ENCODE data around the gene POPDC2.

Gene POPDC2

GRCh38 chr3:119639494-119640350 is 20.7 kb downstream of the POPDC2 start:
- no peak for DNase-seq (ENCODE audit: low read depth in 3 of 3)

GRCh38 chr3:119637679-119638477 is 22.5 kb downstream of the POPDC2 start:
- DNase-seq (ENCODE audit: low read depth in 3 of 3), result no peak

- no peak for DNase-seq (ENCODE audit: low read depth in 3 of 3)
Observed at GRCh38 chr3:119636891-119637611, 23.3 kb downstream of the POPDC2 start.

- DNase-seq (ENCODE audit: low read depth in 3 of 3), result no peak
Observed at GRCh38 chr3:119636249-119636648, 24.1 kb downstream of the POPDC2 start.

GRCh38 chr3:119635719-119636118 is 24.7 kb downstream of the POPDC2 start:
- no peak for DNase-seq (ENCODE audit: low read depth in 3 of 3)

GRCh38 chr3:119632829-119633228 is 27.6 kb downstream of the POPDC2 start:
- no peak for DNase-seq (ENCODE audit: low read depth in 3 of 3)

- no peak for DNase-seq (ENCODE audit: low read depth in 3 of 3)
Observed at GRCh38 chr3:119632216-119632615, 28.2 kb downstream of the POPDC2 start.

GRCh38 chr3:119631516-119631915 is 28.9 kb downstream of the POPDC2 start:
- no peak for DNase-seq (ENCODE audit: low read depth in 3 of 3)

- no peak for DNase-seq (ENCODE audit: low read depth in 3 of 3)
Observed at GRCh38 chr3:119630880-119631329, 29.5 kb downstream of the POPDC2 start.

- DNase-seq (ENCODE audit: low read depth in 3 of 3), result no peak
Observed at GRCh38 chr3:119630128-119630879, 30.1 kb downstream of the POPDC2 start.

- DNase-seq (ENCODE audit: low read depth in 3 of 3), result no peak
Observed at GRCh38 chr3:119628816-119629445, 31.5 kb downstream of the POPDC2 start.

- no peak for DNase-seq (ENCODE audit: low read depth in 3 of 3)
Observed at GRCh38 chr3:119628390-119628789, 32.0 kb downstream of the POPDC2 start.

GRCh38 chr3:119627461-119627860 is 32.9 kb downstream of the POPDC2 start:
- no peak for DNase-seq (ENCODE audit: low read depth in 3 of 3)

GRCh38 chr3:119626196-119626595 is 34.2 kb downstream of the POPDC2 start:
- DNase-seq (ENCODE audit: low read depth in 3 of 3), result no peak

GRCh38 chr3:119625451-119626153 is 34.8 kb downstream of the POPDC2 start:
- no peak for DNase-seq (ENCODE audit: low read depth in 3 of 3)

- DNase-seq (ENCODE audit: low read depth in 3 of 3), result no peak
Observed at GRCh38 chr3:119624002-119624720, 36.2 kb downstream of the POPDC2 start.

GRCh38 chr3:119620899-119621298 is 39.5 kb downstream of the POPDC2 start:
- no peak for DNase-seq (ENCODE audit: low read depth in 3 of 3)

- no peak for DNase-seq (ENCODE audit: low read depth in 3 of 3)
Observed at GRCh38 chr3:119619094-119619493, 41.3 kb downstream of the POPDC2 start.

- DNase-seq (ENCODE audit: low read depth in 3 of 3), result no peak
Observed at GRCh38 chr3:119616056-119616455, 44.3 kb downstream of the POPDC2 start.

GRCh38 chr3:119613872-119614271 is 46.5 kb downstream of the POPDC2 start:
- no peak for DNase-seq (ENCODE audit: low read depth in 3 of 3)

Data from stimulated activated CD4-positive, alpha-beta T cell treated with anti-CD3 and anti-CD28 coated beads, TNF-alpha, amount 100 ng/mL, for 48 hours (primary cell).